Right lobe of liver (tissue), 4 donors: ENCODE results near the gene PTPRD.

Experiments
- POLR2A ChIP-seq: fragments of 450-650 bp; IDR thresholded peaks from one replicate; pipeline ENCODE4 v1.6.1; 2017; ENCODE audit warnings: antibody characterized with exemption, mild to moderate bottlenecking
- TF ChIP-seq, protein P1 (sequence below), 4 donors: fragments of 200-600 bp in 3 of 4; fragments of 450-650 bp in 1 of 4; IDR thresholded peaks; one replicate each; pipeline versions ENCODE4 v1.5.1 to v1.8.0; 2016 to 2022; ENCODE audit warnings: antibody characterized with exemption in 4 of 4, mild to moderate bottlenecking in 2 of 4
- donor health status: DM: no; HTN: no; CAD: no.
- donor health status: DM: no; HTN: no; CAD: no.
- donor health status: DM: no; HTN: yes; CAD: no.

DNA sequence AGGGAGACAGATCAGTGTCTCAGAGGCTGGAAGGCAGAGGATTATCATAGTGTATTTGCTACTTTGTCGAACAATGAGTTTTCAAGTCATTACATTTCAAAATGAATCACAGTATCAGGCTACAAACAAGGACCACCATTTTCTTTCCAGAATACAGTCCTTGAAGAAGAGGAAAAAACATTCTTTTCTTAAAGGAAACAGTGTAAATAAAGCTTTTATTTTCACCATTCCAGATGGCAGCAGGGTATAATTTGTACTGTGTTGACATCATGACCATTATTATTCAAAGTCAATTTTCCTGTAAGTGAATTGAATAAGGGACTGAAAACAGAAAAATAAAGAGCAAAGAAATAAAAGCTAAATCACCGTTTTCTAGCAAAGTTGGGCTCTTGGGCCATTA lies 2076.0 kb downstream of the PTPRD start:
- no peak for TF ChIP-seq POLR2A
- TF ChIP-seq, protein P1, sequence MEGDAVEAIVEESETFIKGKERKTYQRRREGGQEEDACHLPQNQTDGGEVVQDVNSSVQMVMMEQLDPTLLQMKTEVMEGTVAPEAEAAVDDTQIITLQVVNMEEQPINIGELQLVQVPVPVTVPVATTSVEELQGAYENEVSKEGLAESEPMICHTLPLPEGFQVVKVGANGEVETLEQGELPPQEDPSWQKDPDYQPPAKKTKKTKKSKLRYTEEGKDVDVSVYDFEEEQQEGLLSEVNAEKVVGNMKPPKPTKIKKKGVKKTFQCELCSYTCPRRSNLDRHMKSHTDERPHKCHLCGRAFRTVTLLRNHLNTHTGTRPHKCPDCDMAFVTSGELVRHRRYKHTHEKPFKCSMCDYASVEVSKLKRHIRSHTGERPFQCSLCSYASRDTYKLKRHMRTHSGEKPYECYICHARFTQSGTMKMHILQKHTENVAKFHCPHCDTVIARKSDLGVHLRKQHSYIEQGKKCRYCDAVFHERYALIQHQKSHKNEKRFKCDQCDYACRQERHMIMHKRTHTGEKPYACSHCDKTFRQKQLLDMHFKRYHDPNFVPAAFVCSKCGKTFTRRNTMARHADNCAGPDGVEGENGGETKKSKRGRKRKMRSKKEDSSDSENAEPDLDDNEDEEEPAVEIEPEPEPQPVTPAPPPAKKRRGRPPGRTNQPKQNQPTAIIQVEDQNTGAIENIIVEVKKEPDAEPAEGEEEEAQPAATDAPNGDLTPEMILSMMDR (IDR thresholded peaks at IDR 0.05), result no peak
